ENCODE results near the gene TTLL4.
A peak's percentile ranks its signal among the peaks of the same experiment; 100 is the strongest.

TTLL4 gene

DNA sequence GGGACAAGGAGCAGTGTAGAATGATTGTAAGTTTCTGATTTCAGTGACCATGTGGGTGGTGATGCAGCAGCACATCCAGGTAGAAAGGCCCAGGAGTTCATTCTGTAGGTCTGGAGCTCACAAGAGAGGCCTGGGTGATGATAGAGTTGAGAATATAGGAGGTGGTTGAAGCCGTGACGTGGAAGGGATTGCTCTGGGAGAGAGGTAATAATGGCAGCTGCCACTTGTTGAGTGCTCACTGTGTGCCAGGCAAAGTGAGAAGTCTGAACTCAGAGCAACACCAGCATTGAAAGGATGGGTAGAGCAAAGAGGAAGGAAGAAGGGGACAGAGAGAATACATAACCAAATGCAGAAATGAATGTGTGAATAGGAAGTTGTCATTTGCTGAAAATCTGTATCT is 3.3 kb downstream of the TTLL4 start:
- no peak for DNase-seq

GRCh38 chr2:218716070-218716469 is 5.4 kb downstream of the TTLL4 start:
- DNase-seq = no peak

- DNase-seq = no peak
These were observed 6.6 kb downstream of the TTLL4 start for GRCh38 chr2:218717262-218717661.

DNA sequence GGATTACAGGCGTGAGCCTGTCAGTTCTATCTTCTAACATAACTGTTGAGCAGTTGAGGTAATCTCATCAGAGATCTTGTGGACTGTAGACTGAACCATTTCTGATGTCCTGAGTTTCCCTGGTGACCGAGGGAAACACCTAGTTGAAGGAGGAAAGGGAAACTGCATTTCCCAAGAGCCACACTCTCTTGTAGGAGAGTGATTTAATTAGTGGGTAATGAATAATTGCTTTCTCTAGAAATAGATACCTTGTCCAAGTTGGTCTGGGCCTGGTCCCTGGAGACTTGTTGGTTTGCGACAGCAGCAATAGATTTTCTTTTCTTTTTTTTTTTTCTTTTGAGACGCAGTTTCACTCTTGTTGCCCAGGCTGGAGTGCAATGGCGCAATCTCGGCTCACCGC is 7.4 kb downstream of the TTLL4 start:
- DNase-seq = no peak

GRCh38 chr2:218719457-218719856 is 8.8 kb downstream of the TTLL4 start:
- DNase-seq = no peak

- DNase-seq = no peak
These were observed 9.7 kb downstream of the TTLL4 start for GRCh38 chr2:218720048-218721041.

- DNase-seq = no peak
These were observed 10.9 kb downstream of the TTLL4 start for GRCh38 chr2:218721488-218721887.

- DNase-seq = no peak
These were observed 11.3 kb downstream of the TTLL4 start for GRCh38 chr2:218721934-218722333.

GRCh38 chr2:218722419-218722818 is 11.8 kb downstream of the TTLL4 start:
- DNase-seq = no peak

- DNase-seq = no peak
These were observed 12.5 kb downstream of the TTLL4 start for GRCh38 chr2:218722876-218723785.

DNA sequence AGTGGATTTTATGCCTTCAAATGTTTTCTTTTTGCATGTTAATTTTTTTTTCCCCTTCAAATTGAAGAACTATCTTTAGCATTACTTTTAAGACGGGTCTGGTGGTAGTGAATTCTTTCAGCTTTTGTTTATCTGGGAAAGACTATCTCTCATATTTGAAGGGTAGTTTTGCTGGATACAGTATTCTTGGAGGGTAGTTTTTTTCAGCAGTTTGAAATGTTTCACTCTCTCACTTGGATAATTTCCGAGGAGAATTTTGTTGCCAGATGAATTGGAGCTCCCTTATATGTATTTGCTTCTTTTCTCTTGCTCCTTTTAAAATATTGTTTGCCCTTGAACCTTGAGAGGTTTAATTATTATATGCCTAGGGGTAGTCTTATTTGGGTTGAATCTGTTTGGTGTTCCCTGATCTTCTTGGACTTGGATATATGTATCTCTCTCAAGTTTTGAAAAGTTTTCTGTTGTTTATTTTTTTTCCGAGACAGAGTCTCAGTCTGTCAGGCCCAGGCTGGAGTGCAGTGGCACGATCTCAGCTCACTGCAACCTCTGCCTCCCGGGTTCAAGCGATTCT is 15.5 kb downstream of the TTLL4 start:
- DNase-seq = no peak

GRCh38 chr2:218727502-218728165 is 17.0 kb downstream of the TTLL4 start:
- no peak for DNase-seq

DNA sequence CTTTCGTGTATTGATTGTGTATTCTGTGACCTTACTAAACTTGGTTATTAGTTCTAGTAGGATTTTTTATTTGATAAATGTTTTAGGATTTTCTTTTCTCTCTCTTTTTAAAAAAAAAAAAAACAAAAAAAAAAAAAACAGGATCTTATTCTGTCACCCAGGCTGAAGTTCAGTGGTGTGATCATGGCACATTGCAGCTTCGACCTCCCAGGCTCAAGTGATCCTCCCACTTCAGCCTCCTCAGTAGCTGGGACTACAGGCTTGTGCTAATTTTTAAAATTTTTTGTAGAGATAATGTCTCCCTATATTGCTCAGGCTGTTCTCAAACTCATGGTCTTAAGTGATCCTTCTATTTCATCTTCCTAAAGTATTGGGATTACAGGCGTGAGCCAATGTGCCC is 19.0 kb downstream of the TTLL4 start:
- DNase-seq = no peak

DNA sequence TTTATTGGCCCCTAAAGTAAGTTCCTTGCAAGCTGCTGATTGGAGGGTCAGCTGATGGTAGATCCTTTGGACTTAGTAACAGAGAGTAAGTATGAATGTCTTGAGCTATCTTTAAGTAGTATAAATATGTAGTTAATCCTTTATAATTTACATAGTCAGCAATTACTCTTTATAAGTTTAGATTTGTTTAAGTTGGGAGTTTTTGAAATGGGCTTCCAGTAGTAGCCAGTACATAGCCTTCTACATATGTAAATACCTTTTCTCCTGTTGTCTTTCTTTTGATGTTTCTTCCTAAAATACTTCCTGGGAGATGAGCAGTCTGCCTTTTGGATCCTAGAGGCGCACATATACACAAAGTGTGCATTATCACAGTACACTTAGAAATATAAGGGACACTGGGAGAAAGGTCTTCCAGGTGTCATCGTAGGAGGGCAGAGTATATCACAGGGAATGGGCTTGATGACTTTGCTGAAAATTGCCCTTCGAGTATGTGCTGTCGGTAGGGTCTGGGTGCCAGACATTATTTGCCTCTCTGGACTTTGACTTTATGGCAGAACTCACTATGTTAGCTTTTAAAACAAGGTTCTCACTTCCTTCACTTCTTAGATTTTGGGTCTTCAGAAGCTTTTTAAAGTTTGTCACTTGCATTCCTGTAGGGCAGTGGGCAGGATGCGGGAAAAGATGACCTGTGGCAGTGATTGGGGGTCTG is 21.6 kb downstream of the TTLL4 start:
- no peak for DNase-seq

DNA sequence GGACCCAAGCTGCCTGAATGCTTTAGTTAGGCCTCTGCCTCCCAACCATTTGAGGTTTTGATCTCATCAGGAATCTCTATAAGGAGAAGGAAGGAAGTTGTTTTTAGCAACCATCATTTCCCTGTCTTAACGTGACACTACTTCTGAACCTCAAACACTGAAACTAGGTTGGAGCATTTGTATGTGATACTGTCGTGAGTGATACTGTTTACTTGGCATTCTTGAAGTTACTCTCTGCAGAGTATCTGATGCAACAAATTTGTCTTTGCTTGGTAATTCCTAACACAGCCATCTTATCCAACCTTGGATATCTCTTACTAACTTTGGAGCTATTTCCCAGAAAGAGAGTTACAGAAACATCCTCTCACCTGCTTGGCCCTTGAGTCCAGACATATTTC is 22.1 kb downstream of the TTLL4 start:
- no peak for DNase-seq

DNA sequence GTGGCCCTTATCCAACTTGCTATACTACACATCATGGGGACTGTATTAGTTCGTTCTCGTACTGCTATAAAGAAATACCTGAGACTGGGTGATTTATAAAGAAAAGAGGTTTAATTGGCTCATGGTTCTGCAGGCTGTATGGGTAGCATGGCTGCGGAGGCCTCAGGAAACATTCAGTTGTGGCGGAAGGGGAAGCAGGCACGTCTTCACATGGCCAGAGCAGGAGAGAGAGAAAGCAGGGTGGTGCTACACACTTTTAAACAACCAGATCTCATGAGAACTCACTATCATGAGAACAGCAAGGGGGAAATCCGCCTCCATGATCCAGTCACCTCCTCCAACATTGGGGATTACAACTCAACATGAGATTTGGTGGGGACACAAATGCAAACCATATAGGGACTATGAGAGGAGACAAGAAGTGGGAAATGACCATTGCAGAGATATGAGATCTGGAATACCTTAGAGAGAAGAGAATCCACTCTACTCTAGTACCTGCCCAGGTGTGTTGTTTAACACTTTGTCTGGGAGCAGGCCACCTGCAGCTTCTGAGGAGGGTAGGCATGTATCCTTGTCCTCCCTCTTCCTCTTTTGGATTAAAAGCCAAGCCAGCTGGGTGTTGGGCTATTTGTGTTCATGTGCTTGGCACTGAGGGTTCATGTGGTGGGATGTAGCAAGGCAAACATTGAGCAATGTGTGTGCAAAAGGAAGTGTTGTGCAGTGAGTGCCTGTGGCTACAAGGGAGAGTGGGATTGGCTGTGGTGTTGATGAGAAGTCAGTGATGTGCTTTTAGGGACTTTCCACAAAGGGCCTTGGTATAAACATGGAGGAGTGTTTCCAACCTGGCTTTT is 22.8 kb downstream of the TTLL4 start:
- DNase-seq = peak in 1 of 2 experiments; percentile 29

DNA sequence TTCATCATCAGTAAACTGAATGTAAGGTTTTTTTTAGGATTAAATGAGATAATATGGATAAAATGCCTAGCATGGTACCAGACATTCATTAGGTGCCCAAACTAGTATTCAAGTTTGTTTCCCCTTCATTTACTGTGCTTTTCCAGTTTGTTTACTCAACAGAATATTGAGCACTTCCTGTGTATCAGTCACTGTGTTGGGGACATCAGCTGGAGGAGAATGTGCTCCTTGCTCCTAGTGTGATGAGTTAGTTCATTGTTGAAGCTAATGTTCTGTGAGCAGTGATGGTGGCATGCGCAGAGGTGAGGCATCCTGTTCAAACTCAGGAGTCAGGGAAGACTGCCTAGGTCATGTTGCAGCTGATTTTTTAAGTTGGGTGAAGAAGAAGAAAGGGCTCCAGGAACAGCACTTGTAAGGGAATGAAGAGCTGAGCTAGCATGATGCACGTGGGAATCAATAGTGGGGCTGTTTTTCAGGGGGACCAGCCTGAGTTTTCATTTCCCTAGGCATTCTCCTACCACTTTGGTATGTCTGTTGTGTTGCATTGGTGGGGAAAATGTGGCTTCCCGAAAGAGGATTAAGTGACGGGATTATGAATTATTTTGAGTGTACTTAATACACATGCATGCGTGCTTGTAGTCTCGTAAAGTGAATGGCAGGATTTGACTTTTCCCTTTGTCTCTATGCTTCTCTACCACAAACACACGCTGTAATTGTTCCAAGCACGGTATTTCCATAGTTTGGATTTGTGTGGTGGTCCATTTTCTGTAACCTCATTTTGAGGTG is 23.7 kb downstream of the TTLL4 start:
- no peak for DNase-seq

DNA sequence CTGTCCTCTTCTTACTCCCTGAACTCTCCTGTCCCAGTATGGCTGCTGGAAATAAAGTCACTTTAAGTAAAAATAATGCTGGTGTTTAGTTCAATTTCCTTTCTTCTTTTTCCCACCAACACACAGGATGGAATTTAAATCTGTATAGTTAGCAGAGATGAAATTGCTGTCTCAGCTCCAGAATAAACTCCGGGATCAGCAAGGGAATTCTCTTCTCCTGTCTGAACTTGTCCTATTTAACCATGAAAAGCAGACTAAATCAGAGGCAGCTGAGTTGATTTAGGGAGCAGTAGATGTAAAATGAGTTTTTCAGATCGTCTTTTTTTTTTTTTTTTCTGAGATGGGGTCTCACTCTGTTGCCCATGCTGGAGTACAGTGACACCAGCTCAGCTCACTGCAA is 25.9 kb downstream of the TTLL4 start:
- no peak for DNase-seq

DNA sequence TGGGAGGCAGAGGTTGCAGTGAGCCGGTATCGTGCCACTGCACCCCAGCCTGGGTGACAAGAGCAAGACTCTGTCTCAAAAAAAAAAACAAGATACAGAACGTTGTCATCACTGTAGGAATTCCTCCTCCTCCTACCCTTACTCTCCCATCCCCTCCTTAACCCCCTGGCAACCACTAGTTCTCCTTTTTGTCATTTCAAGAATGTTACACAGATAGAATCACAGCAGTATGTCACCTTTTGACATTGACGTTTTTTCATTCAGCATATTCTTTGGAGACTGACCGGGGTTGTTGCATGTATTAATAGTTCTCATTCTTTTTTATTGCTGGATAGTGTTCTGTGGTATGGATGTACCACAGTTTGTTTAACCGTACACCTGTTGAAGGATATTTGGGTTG is 32.4 kb downstream of the TTLL4 start:
- DNase-seq = no peak

DNA sequence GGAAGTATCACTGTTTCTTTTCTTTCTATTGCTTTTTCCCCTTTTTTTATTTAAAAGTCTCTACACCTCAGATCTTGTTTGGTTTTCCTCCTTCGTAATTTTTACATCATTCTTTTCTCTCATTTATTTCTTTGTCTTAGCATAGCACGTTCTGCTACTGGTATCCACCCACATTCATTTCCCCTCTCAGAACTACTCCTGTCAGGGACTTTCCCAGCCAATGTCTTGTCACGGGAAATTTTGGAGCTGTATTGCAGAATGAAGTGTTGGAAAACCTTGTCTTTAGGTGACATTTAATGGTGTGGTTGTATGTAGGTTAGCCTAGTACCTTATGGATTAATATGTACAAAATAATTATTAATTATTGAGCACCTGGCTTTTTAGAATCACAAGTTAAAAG is 34.0 kb downstream of the TTLL4 start:
- no peak for DNase-seq

Measured in activated T-cell treated with anti-CD3 and anti-CD28 coated beads, Interleukin-2, amount 50 U/mL, for 48 hours (primary cell).